A204.1 (cell line): ENCODE results near the gene ARHGEF4.

Source experiments
- FAIRE-seq: peaks from 2 replicates; lab custom pipeline; 2012; peaks lifted over from hg19 to GRCh38; lab: Jason Lieb, UNC

Gene ARHGEF4

GRCh38 chr2:131016826-131017741 lies 180.4 kb downstream of the ARHGEF4 start:
- FAIRE-seq: no peak

- no peak for FAIRE-seq
Measured at GRCh38 chr2:131022731-131023130, 186.0 kb downstream of the ARHGEF4 start.

GRCh38 chr2:131023758-131024157 lies 187.0 kb downstream of the ARHGEF4 start:
- no peak for FAIRE-seq

- no peak for FAIRE-seq
Measured at GRCh38 chr2:131026919-131027318, 190.2 kb downstream of the ARHGEF4 start.

GRCh38 chr2:131027566-131028528 lies 191.1 kb downstream of the ARHGEF4 start:
- no peak for FAIRE-seq

GRCh38 chr2:131029812-131030211 lies 193.1 kb downstream of the ARHGEF4 start:
- no peak for FAIRE-seq

GRCh38 chr2:131030478-131030971 lies 193.8 kb downstream of the ARHGEF4 start:
- FAIRE-seq: no peak

GRCh38 chr2:131031431-131031841 lies 194.7 kb downstream of the ARHGEF4 start:
- no peak for FAIRE-seq

GRCh38 chr2:131031875-131032274 lies 195.2 kb downstream of the ARHGEF4 start:
- no peak for FAIRE-seq

- no peak for FAIRE-seq
Measured at GRCh38 chr2:131032393-131032836, 195.7 kb downstream of the ARHGEF4 start.

- FAIRE-seq: no peak
Measured at GRCh38 chr2:131033786-131034121, 197.0 kb downstream of the ARHGEF4 start.

GRCh38 chr2:131034122-131035051 lies 197.7 kb downstream of the ARHGEF4 start:
- FAIRE-seq: no peak

- no peak for FAIRE-seq
Measured at GRCh38 chr2:131035112-131035825, 198.6 kb downstream of the ARHGEF4 start.

GRCh38 chr2:131035826-131036231 lies 199.1 kb downstream of the ARHGEF4 start:
- no peak for FAIRE-seq

- no peak for FAIRE-seq
Measured at GRCh38 chr2:131036269-131036668, 199.6 kb downstream of the ARHGEF4 start.

- FAIRE-seq: no peak
Measured at GRCh38 chr2:131036696-131037397, 200.1 kb downstream of the ARHGEF4 start.

- FAIRE-seq: no peak
Measured at GRCh38 chr2:131037398-131038257, 200.9 kb downstream of the ARHGEF4 start.

GRCh38 chr2:131038258-131039100 lies 201.8 kb downstream of the ARHGEF4 start:
- FAIRE-seq: no peak
